SK-N-SH (cell line): ENCODE data around the gene BMF.

Source experiments
- FOSL2 ChIP-seq: IDR thresholded peaks from 2 replicates; pipeline ENCODE4 v1.4.0; 2012; ENCODE audit warnings: low read depth, mild to moderate bottlenecking, moderate library complexity, borderline replicate concordance
- SIN3A ChIP-seq: IDR thresholded peaks from 2 replicates; pipeline ENCODE4 v1.6.1; 2012; ENCODE audit warnings: low read depth, mild to moderate bottlenecking, low read length, moderate library complexity, borderline replicate concordance
- TF ChIP-seq, protein P1 (sequence below): fragments of 150-350 bp; IDR thresholded peaks from 2 replicates; pipeline ENCODE4 v1.6.1; 2017; ENCODE audit warnings: antibody characterized with exemption, low read length, low read depth, borderline replicate concordance
- TF ChIP-seq, protein P2 (sequence below): fragments of 200-600 bp; sonication (generic); IDR thresholded peaks from 2 replicates; pipeline ENCODE4 v1.6.1; 2017; ENCODE audit warnings: antibody characterized with exemption, mild to moderate bottlenecking, moderate library complexity

DNA sequence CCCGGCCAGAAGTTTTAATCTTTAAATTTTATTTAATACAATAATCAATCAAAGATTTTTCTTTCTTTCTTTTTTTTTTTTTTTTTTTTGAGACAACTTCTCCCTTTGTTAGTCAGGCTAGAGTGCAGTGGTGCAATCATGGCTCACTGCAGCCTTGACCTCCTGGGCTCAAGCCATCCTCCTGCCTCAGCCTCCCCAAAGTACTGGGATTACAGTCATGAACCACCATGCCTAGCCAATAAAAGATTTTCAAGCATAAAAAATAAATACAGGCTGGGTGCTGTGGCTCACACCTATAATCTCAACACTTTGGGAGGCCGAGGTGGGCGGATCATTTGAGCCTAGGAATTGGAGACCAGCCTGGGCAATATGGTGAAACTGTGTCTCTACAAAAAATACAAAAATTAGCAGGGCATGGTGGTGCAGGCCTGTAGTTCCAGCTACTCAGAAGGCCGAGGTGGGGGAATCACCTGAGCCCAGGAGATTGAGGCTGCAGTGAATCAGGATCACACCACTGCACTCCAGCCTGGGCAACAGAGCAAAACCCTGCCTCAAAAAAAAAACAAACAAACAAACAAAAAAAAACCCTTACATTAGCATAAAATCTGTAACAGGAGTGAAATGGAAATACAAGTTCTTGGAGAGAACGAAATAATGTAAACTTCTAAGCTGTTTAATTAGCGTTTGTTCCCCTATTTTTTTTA lies 40.6 kb downstream of the BMF start:
- TF ChIP-seq, protein P1, sequence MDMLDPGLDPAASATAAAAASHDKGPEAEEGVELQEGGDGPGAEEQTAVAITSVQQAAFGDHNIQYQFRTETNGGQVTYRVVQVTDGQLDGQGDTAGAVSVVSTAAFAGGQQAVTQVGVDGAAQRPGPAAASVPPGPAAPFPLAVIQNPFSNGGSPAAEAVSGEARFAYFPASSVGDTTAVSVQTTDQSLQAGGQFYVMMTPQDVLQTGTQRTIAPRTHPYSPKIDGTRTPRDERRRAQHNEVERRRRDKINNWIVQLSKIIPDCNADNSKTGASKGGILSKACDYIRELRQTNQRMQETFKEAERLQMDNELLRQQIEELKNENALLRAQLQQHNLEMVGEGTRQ = no peak
- TF ChIP-seq, protein P2, sequence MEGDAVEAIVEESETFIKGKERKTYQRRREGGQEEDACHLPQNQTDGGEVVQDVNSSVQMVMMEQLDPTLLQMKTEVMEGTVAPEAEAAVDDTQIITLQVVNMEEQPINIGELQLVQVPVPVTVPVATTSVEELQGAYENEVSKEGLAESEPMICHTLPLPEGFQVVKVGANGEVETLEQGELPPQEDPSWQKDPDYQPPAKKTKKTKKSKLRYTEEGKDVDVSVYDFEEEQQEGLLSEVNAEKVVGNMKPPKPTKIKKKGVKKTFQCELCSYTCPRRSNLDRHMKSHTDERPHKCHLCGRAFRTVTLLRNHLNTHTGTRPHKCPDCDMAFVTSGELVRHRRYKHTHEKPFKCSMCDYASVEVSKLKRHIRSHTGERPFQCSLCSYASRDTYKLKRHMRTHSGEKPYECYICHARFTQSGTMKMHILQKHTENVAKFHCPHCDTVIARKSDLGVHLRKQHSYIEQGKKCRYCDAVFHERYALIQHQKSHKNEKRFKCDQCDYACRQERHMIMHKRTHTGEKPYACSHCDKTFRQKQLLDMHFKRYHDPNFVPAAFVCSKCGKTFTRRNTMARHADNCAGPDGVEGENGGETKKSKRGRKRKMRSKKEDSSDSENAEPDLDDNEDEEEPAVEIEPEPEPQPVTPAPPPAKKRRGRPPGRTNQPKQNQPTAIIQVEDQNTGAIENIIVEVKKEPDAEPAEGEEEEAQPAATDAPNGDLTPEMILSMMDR = no peak
- TF ChIP-seq SIN3A (no peak), FOSL2 (no peak)
